ENCODE measurements around the gene TXK.

DNA sequence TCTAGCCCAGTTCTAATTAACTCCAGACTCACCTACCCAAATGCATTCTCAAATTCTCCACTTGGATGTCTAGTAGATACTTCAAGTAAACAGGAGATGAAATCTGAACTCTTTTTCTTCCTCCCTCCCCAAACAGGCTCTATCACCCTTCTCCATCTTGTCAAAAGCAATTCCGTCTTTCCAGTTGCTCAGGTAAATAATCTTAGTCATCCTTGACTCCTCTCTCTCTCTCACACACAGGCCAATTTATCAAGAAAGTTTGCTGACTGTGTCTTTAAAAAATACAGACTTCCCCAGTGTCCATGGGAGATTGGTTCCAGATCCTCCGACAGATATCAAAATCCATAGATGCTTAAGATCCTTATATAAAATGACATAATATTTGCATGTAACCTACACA, 12.9 kb downstream of the TXK start:
- TF ChIP-seq POLR2AphosphoS5 (IDR thresholded peaks at IDR 0.05) (no peak), POLR2A (IDR thresholded peaks at IDR 0.05) (no peak)
- TF ChIP-seq, protein P1, sequence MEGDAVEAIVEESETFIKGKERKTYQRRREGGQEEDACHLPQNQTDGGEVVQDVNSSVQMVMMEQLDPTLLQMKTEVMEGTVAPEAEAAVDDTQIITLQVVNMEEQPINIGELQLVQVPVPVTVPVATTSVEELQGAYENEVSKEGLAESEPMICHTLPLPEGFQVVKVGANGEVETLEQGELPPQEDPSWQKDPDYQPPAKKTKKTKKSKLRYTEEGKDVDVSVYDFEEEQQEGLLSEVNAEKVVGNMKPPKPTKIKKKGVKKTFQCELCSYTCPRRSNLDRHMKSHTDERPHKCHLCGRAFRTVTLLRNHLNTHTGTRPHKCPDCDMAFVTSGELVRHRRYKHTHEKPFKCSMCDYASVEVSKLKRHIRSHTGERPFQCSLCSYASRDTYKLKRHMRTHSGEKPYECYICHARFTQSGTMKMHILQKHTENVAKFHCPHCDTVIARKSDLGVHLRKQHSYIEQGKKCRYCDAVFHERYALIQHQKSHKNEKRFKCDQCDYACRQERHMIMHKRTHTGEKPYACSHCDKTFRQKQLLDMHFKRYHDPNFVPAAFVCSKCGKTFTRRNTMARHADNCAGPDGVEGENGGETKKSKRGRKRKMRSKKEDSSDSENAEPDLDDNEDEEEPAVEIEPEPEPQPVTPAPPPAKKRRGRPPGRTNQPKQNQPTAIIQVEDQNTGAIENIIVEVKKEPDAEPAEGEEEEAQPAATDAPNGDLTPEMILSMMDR (IDR thresholded peaks at IDR 0.05), result no peak
